Parathyroid adenoma (tissue), 2 donors: Measurements from ENCODE around the gene MPC2.
A peak's percentile ranks its signal among the peaks of the same experiment; 100 is the strongest.

ENCODE experiments used
- H2AFZ ChIP-seq: fragments of 300-600 bp; sonication (generic); one replicate; pipeline ENCODE4 v1.7.0; 2017; ENCODE audit warnings: antibody characterized with exemption, mild to moderate bottlenecking
- H3K27ac ChIP-seq: fragments of 300-600 bp; sonication (generic); one replicate; pipeline ENCODE4 v1.7.0; 2017
- H3K27me3 ChIP-seq: fragments of 300-600 bp; sonication (generic); one replicate; pipeline ENCODE4 v1.7.0; 2017; ENCODE audit warnings: low read length; ENCODE audit not compliant: control insufficient read depth, insufficient read depth
- H3K36me3 ChIP-seq: fragments of 300-600 bp; sonication (generic); one replicate; pipeline ENCODE4 v1.7.0; 2017; ENCODE audit warnings: low read length; ENCODE audit not compliant: control insufficient read depth, insufficient read depth
- H3K4me1 ChIP-seq: fragments of 300-600 bp; sonication (generic); one replicate; pipeline ENCODE4 v1.7.0; 2017; ENCODE audit warnings: control low read depth
- H3K4me2 ChIP-seq: fragments of 300-600 bp; sonication (generic); one replicate; pipeline ENCODE4 v1.7.0; 2017; ENCODE audit warnings: low read length
- H3K4me3 ChIP-seq: fragments of 300-600 bp; sonication (generic); one replicate; pipeline ENCODE4 v1.7.0; 2017; ENCODE audit warnings: low read depth, low read length
- H3K79me2 ChIP-seq: fragments of 300-600 bp; sonication (generic); one replicate; pipeline ENCODE4 v1.7.0; 2017; ENCODE audit warnings: control low read depth
- H3K9ac ChIP-seq: fragments of 300-600 bp; sonication (generic); one replicate; pipeline ENCODE4 v1.7.0; 2017; ENCODE audit warnings: mild to moderate bottlenecking
- H3K9me3 ChIP-seq: fragments of 300-600 bp; sonication (generic); one replicate; pipeline ENCODE4 v1.7.0; 2017; ENCODE audit warnings: low read length; ENCODE audit not compliant: control insufficient read depth
- TF ChIP-seq, protein P1 (sequence below): fragments of 300-600 bp; sonication (generic); IDR thresholded peaks from one replicate; pipeline ENCODE4 v1.7.0; 2017; ENCODE audit warnings: antibody characterized with exemption, mild to moderate bottlenecking
- donor health status: primary hyperparathyroidism.

MPC2 gene

DNA sequence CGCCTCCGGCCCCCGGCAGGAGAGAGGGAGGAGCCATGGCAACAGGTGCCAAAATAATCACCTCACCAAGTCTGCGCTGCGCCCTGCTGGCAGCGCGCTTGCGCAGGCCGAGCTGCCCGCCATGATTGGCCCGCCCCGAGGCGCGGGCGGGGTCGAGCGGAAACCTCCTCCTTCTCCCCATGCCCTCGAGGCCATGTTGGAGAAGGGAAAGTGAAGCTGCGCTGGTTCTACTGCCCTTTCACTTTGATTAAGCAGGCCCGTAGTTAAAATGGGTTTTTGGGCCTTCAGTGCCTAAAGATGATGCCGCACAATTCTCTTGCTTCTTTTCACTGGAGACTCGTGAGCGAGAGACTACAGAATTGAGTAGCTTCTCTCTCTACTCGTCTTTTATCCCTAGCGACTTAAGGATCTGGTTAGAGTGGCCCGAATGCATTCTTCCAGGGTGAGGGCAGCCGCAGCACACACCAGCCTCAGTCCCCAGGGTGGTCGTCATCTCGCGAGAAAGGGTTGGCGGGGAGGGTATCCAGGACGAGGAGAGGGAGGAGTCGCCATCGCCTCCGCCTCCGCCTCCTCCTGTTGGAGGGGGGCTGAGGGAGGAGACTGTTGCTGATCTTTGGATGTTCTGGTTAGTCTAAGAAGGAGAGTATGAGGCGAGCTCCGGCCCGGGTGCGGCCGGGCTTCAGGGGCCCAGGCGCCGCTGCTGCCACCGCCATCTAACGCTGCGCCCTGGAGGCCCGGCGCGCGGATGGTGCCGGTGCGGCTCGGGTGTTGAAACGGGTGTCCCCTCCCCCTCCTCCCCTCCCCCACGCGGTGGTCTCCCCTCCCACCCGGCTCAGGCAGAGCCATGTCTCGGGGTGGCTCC, 573 bp downstream of the MPC2 start, which contains the start of gene DCAF6:
Gene DCAF6 (plus strand): TSS at position 616 of the 862 bp plus-strand sequence. CDS start 229 bp downstream, at position 845.
- peak within 1 kb of the TSS; percentile 80 for H3K4me3 ChIP-seq
- no peaks in the 10 kb centered on the region for H3K4me1 ChIP-seq
- no peaks in the 10 kb centered on the region for H3K9me3 ChIP-seq
- H3K27ac ChIP-seq, result peak within 1 kb of the TSS; percentile 99
- H3K4me2 ChIP-seq, result peak within 1 kb of the TSS; percentile 87
- no peaks in the 10 kb centered on the region for H3K27me3 ChIP-seq
- TF ChIP-seq, protein P1, sequence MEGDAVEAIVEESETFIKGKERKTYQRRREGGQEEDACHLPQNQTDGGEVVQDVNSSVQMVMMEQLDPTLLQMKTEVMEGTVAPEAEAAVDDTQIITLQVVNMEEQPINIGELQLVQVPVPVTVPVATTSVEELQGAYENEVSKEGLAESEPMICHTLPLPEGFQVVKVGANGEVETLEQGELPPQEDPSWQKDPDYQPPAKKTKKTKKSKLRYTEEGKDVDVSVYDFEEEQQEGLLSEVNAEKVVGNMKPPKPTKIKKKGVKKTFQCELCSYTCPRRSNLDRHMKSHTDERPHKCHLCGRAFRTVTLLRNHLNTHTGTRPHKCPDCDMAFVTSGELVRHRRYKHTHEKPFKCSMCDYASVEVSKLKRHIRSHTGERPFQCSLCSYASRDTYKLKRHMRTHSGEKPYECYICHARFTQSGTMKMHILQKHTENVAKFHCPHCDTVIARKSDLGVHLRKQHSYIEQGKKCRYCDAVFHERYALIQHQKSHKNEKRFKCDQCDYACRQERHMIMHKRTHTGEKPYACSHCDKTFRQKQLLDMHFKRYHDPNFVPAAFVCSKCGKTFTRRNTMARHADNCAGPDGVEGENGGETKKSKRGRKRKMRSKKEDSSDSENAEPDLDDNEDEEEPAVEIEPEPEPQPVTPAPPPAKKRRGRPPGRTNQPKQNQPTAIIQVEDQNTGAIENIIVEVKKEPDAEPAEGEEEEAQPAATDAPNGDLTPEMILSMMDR, result no peak
- H3K36me3 ChIP-seq, result no peaks in the 10 kb centered on the region
- H2AFZ ChIP-seq, result peak within 1 kb of the TSS; percentile 91
- peaks cover 9% of the 10 kb centered on the region for H3K79me2 ChIP-seq
- peak within 1 kb of the TSS; percentile 76 for H3K9ac ChIP-seq

DNA sequence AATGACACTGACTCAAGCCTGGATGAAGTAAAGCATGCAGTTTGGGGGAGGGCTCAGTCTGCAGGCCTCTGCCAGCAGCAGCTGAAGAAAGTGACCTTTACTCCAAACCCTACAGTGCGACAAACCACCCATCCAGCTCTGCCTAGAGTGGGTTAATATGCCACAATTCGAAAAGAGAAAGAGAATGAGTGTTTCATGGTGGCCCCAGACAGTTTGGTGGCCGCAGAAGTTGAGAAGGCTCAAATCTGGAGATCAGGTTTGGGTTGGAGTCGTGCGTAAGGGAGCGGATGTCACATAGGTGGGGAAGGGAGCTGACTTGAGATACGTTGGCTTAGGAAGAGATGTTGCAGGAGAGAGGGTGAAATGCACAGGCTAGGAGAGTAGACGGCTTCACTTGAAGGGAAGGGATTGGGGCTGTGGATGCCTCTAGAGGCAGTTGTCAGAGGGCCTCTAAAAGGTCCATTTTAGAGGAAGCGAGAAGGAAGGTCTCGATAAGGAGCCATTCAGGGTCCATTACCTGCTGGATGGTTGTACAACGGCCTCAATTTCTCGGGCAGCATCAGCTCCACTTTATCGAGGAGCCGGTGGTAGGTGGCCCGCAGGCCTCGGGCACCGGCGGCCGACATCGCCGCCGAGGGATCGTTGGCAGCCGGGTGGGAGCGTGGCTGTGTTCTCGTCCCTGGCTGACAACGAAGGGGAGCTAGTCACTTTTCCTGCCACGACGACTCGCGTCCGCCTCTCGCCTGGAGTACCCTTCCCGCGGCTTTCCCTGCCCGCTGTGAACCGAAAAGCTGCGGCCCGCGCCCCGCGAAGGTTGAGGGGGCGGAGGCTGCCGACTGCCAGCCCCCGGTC, 1.4 kb downstream of the MPC2 start:
- Histone ChIP-seq H2AFZ (peak overlapping the region; percentile 75), H3K4me3 (peak overlapping the region; percentile 80), H3K4me1 (no peaks in the 10 kb centered on the region), H3K27ac (peak overlapping the region; percentile 99), H3K27me3 (no peaks in the 10 kb centered on the region), H3K36me3 (no peaks in the 10 kb centered on the region), H3K4me2 (peak overlapping the region; percentile 87), H3K79me2 (peaks cover 15% of the 10 kb centered on the region), H3K9ac (peak overlapping the region; percentile 50), H3K9me3 (no peaks in the 10 kb centered on the region)
- TF ChIP-seq, protein P1, result no peak

DNA sequence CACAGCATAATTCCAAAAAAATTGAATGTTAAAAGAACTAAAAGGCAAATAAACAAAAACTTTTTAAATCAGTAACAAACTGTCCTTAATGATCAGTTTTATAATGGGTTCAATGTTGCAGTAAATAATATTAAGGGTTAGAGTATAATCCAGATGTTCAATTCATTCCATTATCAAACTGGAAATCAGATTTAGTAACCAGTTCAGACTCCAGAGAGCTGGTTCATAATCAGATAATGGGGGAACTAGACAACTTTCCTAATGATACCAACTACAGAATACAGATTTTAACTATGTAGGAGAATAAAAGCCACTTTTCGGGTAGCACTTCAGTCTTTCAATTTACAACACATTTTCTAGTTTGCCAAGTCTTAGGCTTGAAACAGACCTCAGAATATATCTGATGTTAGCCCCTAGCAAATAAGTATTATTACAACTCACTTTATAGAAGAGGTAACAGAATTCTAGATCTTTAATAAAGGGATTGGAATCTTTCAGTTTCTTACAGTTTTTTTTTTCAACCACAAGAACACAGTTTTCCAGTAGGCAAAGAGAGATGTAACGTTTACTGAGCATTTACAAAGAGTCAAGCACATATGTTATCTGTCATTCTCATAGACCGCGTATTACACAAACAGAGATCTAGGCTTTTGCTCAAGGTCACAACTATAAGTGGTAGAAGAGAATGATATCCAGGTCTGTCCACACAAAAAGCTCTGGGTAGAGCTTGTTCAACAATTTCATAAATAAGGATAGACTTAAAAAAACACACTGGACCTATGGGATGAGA, 2.3 kb downstream of the MPC2 start:
- H3K9me3 ChIP-seq, result no peaks in the 10 kb centered on the region
- peaks cover 16% of the 10 kb centered on the region for H3K79me2 ChIP-seq
- TF ChIP-seq, protein P1, result no peak
- peak overlapping the region; percentile 99 for H3K27ac ChIP-seq
- no peaks in the 10 kb centered on the region for H3K27me3 ChIP-seq
- no peak overlapping the region for H3K9ac ChIP-seq
- no peaks in the 10 kb centered on the region for H3K4me1 ChIP-seq
- H2AFZ ChIP-seq, result peak overlapping the region; percentile 75
- H3K4me2 ChIP-seq, result peak overlapping the region; percentile 87
- H3K36me3 ChIP-seq, result no peaks in the 10 kb centered on the region
- peak overlapping the region; percentile 80 for H3K4me3 ChIP-seq

DNA sequence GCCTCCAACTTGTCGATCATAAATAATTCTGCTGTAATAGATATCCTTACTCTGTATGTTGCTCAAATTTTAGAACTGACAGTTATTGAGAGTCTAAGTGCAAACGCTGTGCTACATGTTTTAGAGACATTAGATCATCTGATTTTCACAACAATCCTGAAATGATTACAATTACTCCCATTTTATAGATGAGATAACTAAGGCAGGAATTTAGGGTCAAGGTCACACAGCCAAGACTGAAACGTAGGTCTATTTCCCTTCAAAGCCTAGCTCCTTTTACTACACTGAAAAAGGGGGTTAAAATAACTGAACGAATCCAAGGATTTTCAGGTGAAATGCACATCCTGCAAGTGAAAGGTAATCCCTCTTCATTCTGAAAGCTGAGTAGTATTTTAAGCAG, 3.1 kb downstream of the MPC2 start:
- no peaks in the 10 kb centered on the region for H3K36me3 ChIP-seq
- no peak overlapping the region for H3K27ac ChIP-seq
- no peaks in the 10 kb centered on the region for H3K27me3 ChIP-seq
- H2AFZ ChIP-seq, result no peak overlapping the region
- TF ChIP-seq, protein P1, result no peak
- no peaks in the 10 kb centered on the region for H3K4me1 ChIP-seq
- H3K4me3 ChIP-seq, result peak overlapping the region; percentile 80
- peak overlapping the region; percentile 87 for H3K4me2 ChIP-seq
- H3K9ac ChIP-seq, result no peak overlapping the region
- no peaks in the 10 kb centered on the region for H3K9me3 ChIP-seq
- peaks cover 17% of the 10 kb centered on the region for H3K79me2 ChIP-seq
